HG03139 (cell line): ENCODE measurements around the gene PDZRN3.
"Not testable (repeated sequence)": the region's sequence is repeated elsewhere in the genome, so short reads cannot be mapped to it uniquely, and the experiment has no call there.

Experiments
- ATAC-seq: cut with Tn5 transposase; IDR thresholded peaks from one replicate; pipeline ENCODE4 v1.9.1; 2021; ENCODE audit not compliant: unreplicated experiment

PDZRN3 gene

GRCh38 chr3:73592154-73593144, 32.3 kb downstream of the PDZRN3 start:
- ATAC-seq: no peak

DNA sequence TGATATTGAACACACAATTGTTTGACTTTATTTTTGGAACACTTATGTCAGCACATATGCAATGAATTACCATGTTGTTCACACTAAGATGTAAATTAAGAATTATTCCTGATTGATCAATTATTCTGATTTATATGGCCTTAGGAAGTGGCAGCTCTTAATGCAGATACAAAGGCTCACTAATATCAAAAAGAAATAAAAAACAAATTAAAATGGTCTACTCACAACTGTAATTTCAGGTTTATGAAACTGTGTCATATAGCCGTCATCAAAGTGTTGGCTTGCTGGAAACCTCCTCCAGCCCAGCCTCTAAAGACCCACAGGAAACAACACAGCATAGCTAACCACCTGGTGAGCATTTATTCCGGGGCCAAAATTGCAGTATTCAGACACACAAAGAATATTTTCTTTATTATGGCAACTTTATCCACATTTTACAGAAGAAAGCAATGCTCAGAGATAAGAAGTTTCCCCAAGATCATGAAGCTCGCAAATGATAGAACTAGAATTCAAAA, 33.4 kb downstream of the PDZRN3 start:
- ATAC-seq: no peak

DNA sequence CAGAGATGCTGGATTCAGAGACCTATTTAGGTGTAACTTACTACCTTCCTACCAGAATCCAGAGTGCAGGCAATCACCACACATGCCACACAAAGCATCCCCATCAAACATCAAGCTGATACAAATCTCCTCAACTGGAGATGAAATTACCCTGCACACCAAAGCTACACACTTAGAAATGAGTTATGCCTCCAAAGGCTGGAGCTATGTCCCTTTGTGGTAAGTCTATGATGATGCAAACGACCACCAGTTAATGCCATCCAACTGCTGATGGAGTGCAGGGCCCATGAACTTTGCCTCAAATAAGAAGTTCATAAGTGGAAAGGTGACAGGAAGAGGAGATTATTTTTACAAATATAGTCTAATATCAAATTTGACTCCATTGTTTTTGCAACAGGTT, 38.1 kb downstream of the PDZRN3 start:
- ATAC-seq: no peak

GRCh38 chr3:73586190-73586589, 38.6 kb downstream of the PDZRN3 start:
- no peak for ATAC-seq

DNA sequence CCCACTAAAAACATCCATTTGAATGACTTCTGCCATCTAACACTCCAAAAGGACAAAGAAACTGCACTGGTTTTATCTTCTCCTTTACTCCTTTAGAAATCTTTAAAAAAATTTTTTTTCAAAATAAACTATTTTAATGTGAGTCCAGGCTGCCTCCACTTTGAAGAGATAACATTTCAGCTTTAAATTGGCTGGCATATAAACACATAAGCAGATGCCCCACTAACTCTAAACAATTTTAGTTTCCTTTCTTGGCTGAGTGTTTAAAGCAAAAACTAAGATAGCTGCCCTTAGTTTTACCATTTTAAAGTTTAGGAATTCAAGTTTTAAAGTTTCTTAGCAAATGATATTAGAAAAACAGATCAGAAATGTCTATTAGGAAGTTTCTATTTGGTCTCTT, 39.9 kb downstream of the PDZRN3 start:
- ATAC-seq: no peak

DNA sequence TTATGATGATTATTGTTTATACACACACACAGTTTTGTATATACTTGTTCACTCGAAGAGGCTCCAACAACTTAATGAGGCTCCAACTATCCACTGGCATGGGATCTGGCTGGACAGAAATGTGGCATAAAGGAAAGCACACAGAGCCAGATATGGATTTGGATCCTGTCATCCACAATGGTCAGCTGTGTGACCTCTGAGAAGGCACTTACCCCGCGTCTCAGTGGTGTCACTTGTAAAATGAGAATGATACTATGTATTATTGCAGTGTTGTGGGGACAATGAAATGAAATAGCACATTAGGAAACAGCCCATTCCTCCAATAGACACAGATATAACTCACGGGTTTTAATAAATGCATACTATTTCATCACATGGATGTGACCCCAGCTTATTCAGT, 42.2 kb downstream of the PDZRN3 start:
- ATAC-seq: no peak

DNA sequence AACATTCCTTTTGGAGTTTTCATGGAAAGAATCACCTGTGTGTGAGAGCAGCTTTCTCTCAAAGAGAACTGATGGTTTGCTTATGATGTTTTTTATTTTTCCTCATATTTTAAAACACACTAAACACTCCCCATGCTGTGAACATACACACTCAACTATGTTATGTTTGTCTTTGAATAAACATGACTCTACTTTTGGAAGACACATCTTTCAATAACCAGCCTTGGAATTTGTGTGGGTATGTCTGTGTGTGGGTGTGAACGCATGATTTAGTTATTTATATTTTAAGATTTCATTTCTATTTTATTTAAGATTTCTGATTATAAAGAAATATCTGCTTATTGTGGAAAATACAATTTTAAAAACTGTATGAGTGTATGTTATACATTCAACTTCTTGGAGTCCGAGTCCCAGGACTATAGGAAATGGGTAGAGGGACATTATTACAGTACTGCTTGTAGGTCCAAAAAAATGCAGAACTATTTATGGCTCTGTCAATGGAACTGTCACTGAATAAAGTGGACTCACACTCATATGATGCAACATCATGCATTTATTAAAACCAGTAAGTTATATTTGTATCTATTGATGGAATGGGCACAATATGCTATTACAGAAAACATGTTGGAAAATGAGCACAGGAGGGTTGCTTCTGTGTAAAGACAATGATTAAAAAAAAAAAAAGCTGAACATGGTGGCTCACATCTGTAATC, 43.5 kb downstream of the PDZRN3 start:
- no peak for ATAC-seq

- no peak for ATAC-seq
These were observed 44.4 kb downstream of the PDZRN3 start for GRCh38 chr3:73580343-73580742.

- no peak for ATAC-seq
These were observed 47.0 kb downstream of the PDZRN3 start for GRCh38 chr3:73577704-73578103.

DNA sequence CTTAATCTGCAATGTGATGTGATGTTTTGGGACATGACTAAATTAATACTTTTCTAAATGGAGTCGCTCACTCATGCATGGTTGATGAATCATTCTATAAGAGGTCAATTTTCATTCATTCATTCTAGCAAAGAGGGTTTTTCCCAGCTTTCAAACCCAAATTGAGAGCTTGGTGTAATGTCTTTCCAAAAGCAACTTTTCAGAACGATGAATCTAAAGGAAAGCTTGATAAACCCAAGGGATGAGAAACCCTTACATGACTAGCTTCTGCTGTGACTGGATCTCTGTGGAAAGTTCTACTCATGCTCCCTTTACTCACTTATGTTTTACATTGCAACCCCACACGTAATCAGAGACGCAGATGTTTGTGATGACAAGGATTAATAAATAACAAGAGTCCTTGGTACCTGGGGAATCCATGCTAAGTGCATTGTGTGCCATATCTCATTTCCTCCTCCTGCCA, 47.7 kb downstream of the PDZRN3 start:
- ATAC-seq: no peak

GRCh38 chr3:73575953-73576352, 48.8 kb downstream of the PDZRN3 start:
- no peak for ATAC-seq

DNA sequence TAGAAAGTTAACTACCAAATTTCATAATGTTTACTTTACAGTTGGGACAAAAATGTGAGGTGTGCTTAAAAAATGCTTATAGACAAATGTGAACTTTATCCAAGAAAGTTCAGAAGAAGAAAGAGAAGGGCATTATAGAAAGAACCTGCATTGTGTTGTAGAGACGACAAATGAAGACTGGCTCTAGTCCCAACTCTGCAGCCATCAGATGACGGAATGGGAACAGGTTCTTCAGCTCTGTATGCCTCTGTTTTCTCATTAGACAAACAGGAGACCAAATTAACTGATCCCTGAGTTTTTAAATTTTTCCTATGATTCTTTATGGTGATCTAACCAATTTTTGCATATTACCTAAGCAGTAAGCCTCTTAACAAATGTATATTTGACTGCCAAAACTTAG, 49.2 kb downstream of the PDZRN3 start:
- ATAC-seq: no peak

DNA sequence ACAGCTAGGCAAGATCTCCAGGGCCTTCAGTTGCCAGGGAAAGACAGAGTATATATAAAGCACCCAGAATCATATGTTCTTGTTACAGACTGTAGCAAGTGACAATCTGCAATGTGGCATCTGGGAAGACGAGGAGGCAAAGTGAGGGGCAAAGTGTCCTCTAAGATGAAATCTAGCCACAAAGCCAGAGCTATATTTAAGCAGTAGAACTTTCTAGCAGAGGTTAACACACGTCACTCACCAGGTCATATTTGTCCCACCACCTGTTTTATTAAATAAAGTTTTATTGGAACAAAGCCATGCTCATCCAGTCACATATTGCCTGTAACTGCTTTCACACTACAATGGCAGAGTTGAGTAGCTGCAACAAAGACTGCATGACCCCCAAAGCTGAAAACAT, 51.5 kb downstream of the PDZRN3 start:
- no peak for ATAC-seq

- ATAC-seq: no peak
These were observed 52.4 kb downstream of the PDZRN3 start for GRCh38 chr3:73572368-73572767.

GRCh38 chr3:73571238-73571794, 53.4 kb downstream of the PDZRN3 start:
- no peak for ATAC-seq

GRCh38 chr3:73569246-73569760, 55.4 kb downstream of the PDZRN3 start:
- ATAC-seq: no peak

GRCh38 chr3:73568371-73568862, 56.3 kb downstream of the PDZRN3 start:
- ATAC-seq: no peak

- not testable (repeated sequence) for ATAC-seq
These were observed 59.4 kb downstream of the PDZRN3 start for GRCh38 chr3:73565374-73565773.

GRCh38 chr3:73563896-73564582, 60.7 kb downstream of the PDZRN3 start:
- ATAC-seq: no peak

DNA sequence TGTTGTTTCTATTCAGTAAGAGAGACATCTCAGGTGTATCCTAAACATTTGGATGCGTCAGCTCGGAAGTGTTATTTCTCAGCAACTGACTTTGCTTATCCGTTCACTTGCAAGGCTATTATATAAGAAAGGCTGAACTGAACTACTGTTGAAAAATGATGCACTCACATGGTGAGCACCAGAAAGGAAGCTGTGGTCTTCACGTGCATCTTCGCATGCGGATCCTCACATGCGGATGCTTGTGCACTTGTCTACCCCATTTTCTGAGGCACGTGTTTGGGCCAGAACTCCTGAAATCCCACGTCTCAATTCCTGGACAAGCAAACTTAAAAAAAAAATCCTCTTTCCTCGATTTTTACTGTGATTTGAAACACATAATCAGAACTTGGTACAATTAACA, 63.2 kb downstream of the PDZRN3 start:
- ATAC-seq: no peak
